ENCODE results near the gene PLA2G2F. TPM values are rescaled to one million over a fixed set of nuclear protein-coding genes. Genes with fewer than 3 reads are reported as not detected.

The PLA2G2F gene
- total and polyA plus RNA-seq, 2 experiments from 2014 or later = not detected

DNA sequence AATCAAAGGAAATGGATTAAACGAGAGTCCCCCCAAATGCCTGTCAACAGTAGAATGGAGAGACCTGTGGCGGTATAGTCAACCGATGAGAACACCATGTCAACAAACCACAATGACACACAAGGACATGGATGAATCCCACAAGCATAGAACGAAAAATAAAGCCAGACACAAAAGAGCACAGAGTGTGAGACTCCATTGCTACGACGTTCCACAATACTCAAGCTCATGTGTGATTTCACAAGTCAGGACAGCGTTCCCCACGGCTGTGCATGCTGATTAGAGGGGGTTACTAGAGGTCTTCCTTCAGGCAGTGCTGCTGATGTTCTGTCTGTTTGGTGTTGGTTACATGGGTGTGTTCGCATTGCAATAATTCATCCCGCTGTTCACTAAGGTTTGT, 14.0 kb upstream of the PLA2G2F start:
- Mint-ChIP-seq H3K4me3 (no peak overlapping the region), H3K27me3 (ENCODE audit: insufficient read depth, low read depth, poor library complexity) (peaks cover 7% of the 10 kb centered on the region), H3K27ac (no peak overlapping the region), H3K4me1 (no peaks in the 10 kb centered on the region), H3K36me3 (ENCODE audit: low read depth) (no peaks in the 10 kb centered on the region; the same call in 2 of the 3 replicates), H3K9me3 (peaks cover 18% of the 10 kb centered on the region; the same call in 2 of the 3 replicates)
- DNase-seq (ENCODE audit: low spot score) (no peak), ATAC-seq (no peak)
- Histone ChIP-seq H3K79me2 (replicated peaks; ENCODE audit: insufficient read depth) (no peaks in the 10 kb centered on the region), H3K4me3 (no peak overlapping the region), H3K4me2 (no peak overlapping the region), H3F3A (replicated peaks; ENCODE audit: low read depth) (no peaks in the 10 kb centered on the region), H4K20me1 (replicated peaks; ENCODE audit: insufficient read depth) (no peaks in the 10 kb centered on the region), H3K36me3 (ENCODE audit: insufficient read depth) (peaks cover 4% of the 10 kb centered on the region; the same call in 1 of the 2 replicates), H3K27me3 (ENCODE audit: insufficient read depth) (no peaks in the 10 kb centered on the region), H3K4me1 (ENCODE audit: insufficient read depth) (no peaks in the 10 kb centered on the region), H2AFZ (no peak overlapping the region), H3K27ac (ENCODE audit: low read depth) (no peak overlapping the region), H3K9me2 (ENCODE audit: insufficient read depth) (no peaks in the 10 kb centered on the region)
- TF ChIP-seq, protein P1, sequence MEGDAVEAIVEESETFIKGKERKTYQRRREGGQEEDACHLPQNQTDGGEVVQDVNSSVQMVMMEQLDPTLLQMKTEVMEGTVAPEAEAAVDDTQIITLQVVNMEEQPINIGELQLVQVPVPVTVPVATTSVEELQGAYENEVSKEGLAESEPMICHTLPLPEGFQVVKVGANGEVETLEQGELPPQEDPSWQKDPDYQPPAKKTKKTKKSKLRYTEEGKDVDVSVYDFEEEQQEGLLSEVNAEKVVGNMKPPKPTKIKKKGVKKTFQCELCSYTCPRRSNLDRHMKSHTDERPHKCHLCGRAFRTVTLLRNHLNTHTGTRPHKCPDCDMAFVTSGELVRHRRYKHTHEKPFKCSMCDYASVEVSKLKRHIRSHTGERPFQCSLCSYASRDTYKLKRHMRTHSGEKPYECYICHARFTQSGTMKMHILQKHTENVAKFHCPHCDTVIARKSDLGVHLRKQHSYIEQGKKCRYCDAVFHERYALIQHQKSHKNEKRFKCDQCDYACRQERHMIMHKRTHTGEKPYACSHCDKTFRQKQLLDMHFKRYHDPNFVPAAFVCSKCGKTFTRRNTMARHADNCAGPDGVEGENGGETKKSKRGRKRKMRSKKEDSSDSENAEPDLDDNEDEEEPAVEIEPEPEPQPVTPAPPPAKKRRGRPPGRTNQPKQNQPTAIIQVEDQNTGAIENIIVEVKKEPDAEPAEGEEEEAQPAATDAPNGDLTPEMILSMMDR (conservative IDR thresholded peaks at IDR 0.05; ENCODE audit: low read depth in 2 of 2) = no peak
- TF ChIP-seq JUNB (IDR thresholded peaks at IDR 0.05; ENCODE audit: unreplicated experiment) (no peak), ZNF331 (CRISPR knock-in tag; IDR thresholded peaks at IDR 0.05; ENCODE audit: low read depth) (no peak), CREB1 (CRISPR knock-in tag; IDR thresholded peaks at IDR 0.05; ENCODE audit: low read depth) (no peak), POLR2AphosphoS5 (IDR thresholded peaks at IDR 0.05; ENCODE audit: low read depth) (no peak), EZH2phosphoT487 (IDR thresholded peaks at IDR 0.05; ENCODE audit: unreplicated experiment) (no peak), EZH2 (IDR thresholded peaks at IDR 0.05; ENCODE audit: low read depth, unreplicated experiment) (no peak), NANOG (IDR thresholded peaks at IDR 0.05; ENCODE audit: borderline replicate concordance) (no peak), ZNF114 (CRISPR knock-in tag; IDR thresholded peaks at IDR 0.05) (no peak), STAT1 (IDR thresholded peaks at IDR 0.05; ENCODE audit: unreplicated experiment) (no peak)
- TF ChIP-seq, protein P2, sequence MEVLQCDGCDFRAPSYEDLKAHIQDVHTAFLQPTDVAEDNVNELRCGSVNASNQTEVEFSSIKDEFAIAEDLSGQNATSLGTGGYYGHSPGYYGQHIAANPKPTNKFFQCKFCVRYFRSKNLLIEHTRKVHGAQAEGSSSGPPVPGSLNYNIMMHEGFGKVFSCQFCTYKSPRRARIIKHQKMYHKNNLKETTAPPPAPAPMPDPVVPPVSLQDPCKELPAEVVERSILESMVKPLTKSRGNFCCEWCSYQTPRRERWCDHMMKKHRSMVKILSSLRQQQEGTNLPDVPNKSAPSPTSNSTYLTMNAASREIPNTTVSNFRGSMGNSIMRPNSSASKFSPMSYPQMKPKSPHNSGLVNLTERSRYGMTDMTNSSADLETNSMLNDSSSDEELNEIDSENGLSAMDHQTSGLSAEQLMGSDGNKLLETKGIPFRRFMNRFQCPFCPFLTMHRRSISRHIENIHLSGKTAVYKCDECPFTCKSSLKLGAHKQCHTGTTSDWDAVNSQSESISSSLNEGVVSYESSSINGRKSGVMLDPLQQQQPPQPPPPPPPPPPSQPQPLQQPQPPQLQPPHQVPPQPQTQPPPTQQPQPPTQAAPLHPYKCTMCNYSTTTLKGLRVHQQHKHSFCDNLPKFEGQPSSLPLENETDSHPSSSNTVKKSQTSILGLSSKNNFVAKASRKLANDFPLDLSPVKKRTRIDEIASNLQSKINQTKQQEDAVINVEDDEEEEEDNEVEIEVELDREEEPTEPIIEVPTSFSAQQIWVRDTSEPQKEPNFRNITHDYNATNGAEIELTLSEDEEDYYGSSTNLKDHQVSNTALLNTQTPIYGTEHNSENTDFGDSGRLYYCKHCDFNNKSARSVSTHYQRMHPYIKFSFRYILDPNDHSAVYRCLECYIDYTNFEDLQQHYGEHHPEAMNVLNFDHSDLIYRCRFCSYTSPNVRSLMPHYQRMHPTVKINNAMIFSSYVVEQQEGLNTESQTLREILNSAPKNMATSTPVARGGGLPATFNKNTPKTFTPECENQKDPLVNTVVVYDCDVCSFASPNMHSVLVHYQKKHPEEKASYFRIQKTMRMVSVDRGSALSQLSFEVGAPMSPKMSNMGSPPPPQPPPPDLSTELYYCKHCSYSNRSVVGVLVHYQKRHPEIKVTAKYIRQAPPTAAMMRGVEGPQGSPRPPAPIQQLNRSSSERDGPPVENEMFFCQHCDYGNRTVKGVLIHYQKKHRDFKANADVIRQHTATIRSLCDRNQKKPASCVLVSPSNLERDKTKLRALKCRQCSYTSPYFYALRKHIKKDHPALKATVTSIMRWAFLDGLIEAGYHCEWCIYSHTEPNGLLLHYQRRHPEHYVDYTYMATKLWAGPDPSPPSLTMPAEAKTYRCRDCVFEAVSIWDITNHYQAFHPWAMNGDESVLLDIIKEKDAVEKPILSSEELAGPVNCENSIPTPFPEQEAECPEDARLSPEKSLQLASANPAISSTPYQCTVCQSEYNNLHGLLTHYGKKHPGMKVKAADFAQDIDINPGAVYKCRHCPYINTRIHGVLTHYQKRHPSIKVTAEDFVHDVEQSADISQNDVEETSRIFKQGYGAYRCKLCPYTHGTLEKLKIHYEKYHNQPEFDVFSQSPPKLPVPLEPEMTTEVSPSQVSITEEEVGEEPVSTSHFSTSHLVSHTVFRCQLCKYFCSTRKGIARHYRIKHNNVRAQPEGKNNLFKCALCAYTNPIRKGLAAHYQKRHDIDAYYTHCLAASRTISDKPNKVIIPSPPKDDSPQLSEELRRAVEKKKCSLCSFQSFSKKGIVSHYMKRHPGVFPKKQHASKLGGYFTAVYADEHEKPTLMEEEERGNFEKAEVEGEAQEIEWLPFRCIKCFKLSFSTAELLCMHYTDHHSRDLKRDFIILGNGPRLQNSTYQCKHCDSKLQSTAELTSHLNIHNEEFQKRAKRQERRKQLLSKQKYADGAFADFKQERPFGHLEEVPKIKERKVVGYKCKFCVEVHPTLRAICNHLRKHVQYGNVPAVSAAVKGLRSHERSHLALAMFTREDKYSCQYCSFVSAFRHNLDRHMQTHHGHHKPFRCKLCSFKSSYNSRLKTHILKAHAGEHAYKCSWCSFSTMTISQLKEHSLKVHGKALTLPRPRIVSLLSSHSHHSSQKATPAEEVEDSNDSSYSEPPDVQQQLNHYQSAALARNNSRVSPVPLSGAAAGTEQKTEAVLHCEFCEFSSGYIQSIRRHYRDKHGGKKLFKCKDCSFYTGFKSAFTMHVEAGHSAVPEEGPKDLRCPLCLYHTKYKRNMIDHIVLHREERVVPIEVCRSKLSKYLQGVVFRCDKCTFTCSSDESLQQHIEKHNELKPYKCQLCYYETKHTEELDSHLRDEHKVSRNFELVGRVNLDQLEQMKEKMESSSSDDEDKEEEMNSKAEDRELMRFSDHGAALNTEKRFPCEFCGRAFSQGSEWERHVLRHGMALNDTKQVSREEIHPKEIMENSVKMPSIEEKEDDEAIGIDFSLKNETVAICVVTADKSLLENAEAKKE (CRISPR knock-in tag; IDR thresholded peaks at IDR 0.05) = no peak
- TF ChIP-seq, protein P3, sequence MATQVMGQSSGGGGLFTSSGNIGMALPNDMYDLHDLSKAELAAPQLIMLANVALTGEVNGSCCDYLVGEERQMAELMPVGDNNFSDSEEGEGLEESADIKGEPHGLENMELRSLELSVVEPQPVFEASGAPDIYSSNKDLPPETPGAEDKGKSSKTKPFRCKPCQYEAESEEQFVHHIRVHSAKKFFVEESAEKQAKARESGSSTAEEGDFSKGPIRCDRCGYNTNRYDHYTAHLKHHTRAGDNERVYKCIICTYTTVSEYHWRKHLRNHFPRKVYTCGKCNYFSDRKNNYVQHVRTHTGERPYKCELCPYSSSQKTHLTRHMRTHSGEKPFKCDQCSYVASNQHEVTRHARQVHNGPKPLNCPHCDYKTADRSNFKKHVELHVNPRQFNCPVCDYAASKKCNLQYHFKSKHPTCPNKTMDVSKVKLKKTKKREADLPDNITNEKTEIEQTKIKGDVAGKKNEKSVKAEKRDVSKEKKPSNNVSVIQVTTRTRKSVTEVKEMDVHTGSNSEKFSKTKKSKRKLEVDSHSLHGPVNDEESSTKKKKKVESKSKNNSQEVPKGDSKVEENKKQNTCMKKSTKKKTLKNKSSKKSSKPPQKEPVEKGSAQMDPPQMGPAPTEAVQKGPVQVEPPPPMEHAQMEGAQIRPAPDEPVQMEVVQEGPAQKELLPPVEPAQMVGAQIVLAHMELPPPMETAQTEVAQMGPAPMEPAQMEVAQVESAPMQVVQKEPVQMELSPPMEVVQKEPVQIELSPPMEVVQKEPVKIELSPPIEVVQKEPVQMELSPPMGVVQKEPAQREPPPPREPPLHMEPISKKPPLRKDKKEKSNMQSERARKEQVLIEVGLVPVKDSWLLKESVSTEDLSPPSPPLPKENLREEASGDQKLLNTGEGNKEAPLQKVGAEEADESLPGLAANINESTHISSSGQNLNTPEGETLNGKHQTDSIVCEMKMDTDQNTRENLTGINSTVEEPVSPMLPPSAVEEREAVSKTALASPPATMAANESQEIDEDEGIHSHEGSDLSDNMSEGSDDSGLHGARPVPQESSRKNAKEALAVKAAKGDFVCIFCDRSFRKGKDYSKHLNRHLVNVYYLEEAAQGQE (IDR thresholded peaks at IDR 0.05; ENCODE audit: unreplicated experiment) = no peak
- TF ChIP-seq, protein P4, sequence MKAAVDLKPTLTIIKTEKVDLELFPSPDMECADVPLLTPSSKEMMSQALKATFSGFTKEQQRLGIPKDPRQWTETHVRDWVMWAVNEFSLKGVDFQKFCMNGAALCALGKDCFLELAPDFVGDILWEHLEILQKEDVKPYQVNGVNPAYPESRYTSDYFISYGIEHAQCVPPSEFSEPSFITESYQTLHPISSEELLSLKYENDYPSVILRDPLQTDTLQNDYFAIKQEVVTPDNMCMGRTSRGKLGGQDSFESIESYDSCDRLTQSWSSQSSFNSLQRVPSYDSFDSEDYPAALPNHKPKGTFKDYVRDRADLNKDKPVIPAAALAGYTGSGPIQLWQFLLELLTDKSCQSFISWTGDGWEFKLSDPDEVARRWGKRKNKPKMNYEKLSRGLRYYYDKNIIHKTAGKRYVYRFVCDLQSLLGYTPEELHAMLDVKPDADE (IDR thresholded peaks at IDR 0.05) = no peak
